Naive thymus-derived CD4-positive, alpha-beta T cell (primary cell): ENCODE results near the gene ADGRD1. TPM values are rescaled to one million over a fixed set of nuclear protein-coding genes. Genes with fewer than 3 reads are reported as not detected.

Source experiments
- ATAC-seq: fragments of 150-1000 bp; cut with Tn5 transposase; 2 replicates; pipeline ENCODE4 v1.10.0; 2021; ENCODE audit warnings: mild to moderate bottlenecking, moderate library complexity
- CTCF ChIA-PET: fragments of 350-600 bp; sonication (Branson Sonifier 250); formaldehyde crosslinking; loops from one replicate; lab custom pipeline; 2021; ENCODE audit warnings: antibody characterized with exemption; lab: Charles Lee
- POLR2A ChIA-PET: fragments of 350-600 bp; sonication (Branson Sonifier 250); formaldehyde crosslinking; loops from one replicate; lab custom pipeline; 2021; ENCODE audit warnings: antibody characterized with exemption, inconsistent platforms; lab: Charles Lee
- DNase-seq, 9 donors: peaks; one replicate each; pipeline versions ENCODE4 v3.0.0 to v3.0.0-alpha.2; 2020 to 2022; ENCODE audit warnings: mixed read lengths in 1 of 9
- H3K27ac ChIP-seq: one replicate; pipeline ENCODE4 v1.7.0; 2013; ENCODE audit warnings: mild to moderate bottlenecking, low read depth, low read length, moderate library complexity
- H3K27me3 ChIP-seq, 2 donors: one replicate each; pipeline ENCODE4 v1.7.0; 2013; ENCODE audit warnings: low read length in 2 of 2, mild to moderate bottlenecking in 2 of 2, moderate library complexity in 2 of 2; ENCODE audit not compliant: control insufficient read depth in 2 of 2, insufficient read depth in 2 of 2
- H3K36me3 ChIP-seq, 3 experiments: 1 replicate in 2 of 3; 2 replicates in 1 of 3; pipeline ENCODE4 v1.7.0; 2013; ENCODE audit warnings: low read length in 3 of 3, mild to moderate bottlenecking in 3 of 3, moderate library complexity in 1 of 3; ENCODE audit not compliant: insufficient read depth in 3 of 3, control insufficient read depth in 2 of 3
- H3K4me1 ChIP-seq, 2 donors: one replicate each; pipeline ENCODE4 v1.7.0; 2013; ENCODE audit warnings: low read length in 2 of 2, mild to moderate bottlenecking in 2 of 2, moderate library complexity in 1 of 2; ENCODE audit not compliant: control insufficient read depth in 2 of 2, insufficient read depth in 2 of 2
- H3K4me3 ChIP-seq: 2 replicates; pipeline ENCODE4 v1.7.0; 2013; ENCODE audit warnings: mild to moderate bottlenecking, low read length
- H3K9me3 ChIP-seq, 3 experiments: 1 replicate in 2 of 3; 2 replicates in 1 of 3; pipeline ENCODE4 v1.7.0; 2013; ENCODE audit warnings: low read length in 3 of 3; ENCODE audit not compliant: control insufficient read depth in 2 of 3
- H3K27ac Mint-ChIP-seq, 9 donors: one replicate each; pipeline ENCODE4 v1.8.0; 2020 to 2022; ENCODE audit warnings: mixed read lengths in 9 of 9, mild to moderate bottlenecking in 8 of 9, moderate library complexity in 5 of 9, inconsistent platforms in 2 of 9
- H3K27me3 Mint-ChIP-seq, 5 donors: one replicate each; pipeline ENCODE4 v1.8.0; 2021 to 2022; ENCODE audit warnings: mixed read lengths in 5 of 5, mild to moderate bottlenecking in 1 of 5
- H3K36me3 Mint-ChIP-seq, 5 donors: one replicate each; pipeline ENCODE4 v1.8.0; 2020 to 2022; ENCODE audit warnings: mixed read lengths in 5 of 5, mild to moderate bottlenecking in 3 of 5, inconsistent platforms in 1 of 5
- H3K4me1 Mint-ChIP-seq, 7 donors: one replicate each; pipeline ENCODE4 v1.8.0; 2020 to 2022; ENCODE audit warnings: mixed read lengths in 7 of 7, mild to moderate bottlenecking in 3 of 7, inconsistent platforms in 1 of 7
- H3K4me3 Mint-ChIP-seq, 10 donors: one replicate each; pipeline ENCODE4 v1.8.0; 2020 to 2022; ENCODE audit warnings: mild to moderate bottlenecking in 10 of 10, mixed read lengths in 10 of 10, moderate library complexity in 6 of 10, inconsistent platforms in 2 of 10
- H3K9me3 Mint-ChIP-seq, 11 donors: one replicate each; pipeline ENCODE4 v1.8.0; 2020 to 2022; ENCODE audit warnings: mixed read lengths in 11 of 11, mild to moderate bottlenecking in 4 of 11, inconsistent platforms in 1 of 11, moderate library complexity in 1 of 11
- intact Hi-C, 2 donors: fragments of 100-400 bp; cut with micrococcal nuclease; formaldehyde crosslinking; loops; one replicate each; pipeline ENCODE4 v1.15.1; 2023
- polyA plus RNA-seq, 2 donors: library from polyadenylated mRNA; unstranded; fragments of 300-500 nt; fragmentation: Illumina TruSeq; gene quantifications; one replicate each; pipeline ENCODE4 v1.2.3, GENCODE V29; 2021
- total RNA-seq, 6 experiments: library from RNA in 5 of 6; stranded (reverse) in 5 of 6; gene quantifications; 1 replicate in 5 of 6; 2 replicates in 1 of 6; pipeline ENCODE4 v1.2.3 and lab custom pipeline; 2021 to 2026

ADGRD1 gene
- total and polyA plus RNA-seq, 7 experiments from 2014 or later = 0.41 to 11.9 (median 1.6) TPM; not detected in 4

DNA sequence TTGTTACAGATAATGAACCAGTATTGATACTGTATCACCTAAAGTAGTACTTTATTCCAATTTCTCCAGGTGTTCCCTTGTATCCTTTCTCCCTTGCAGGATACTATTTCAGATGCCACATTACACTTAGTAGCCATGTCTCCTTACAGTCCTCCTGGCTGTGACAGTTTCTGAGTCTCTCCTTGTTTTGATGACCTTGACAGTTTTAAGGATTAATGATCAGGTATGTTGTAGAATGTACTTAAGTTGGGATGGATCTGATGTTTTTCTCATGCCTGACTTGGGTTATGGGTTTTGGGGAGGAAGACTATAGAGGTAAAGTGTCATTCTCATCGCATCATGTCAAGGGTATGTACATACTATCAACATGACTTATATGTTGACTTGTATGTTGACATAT, 193.6 kb downstream of the ADGRD1 start:
- Histone ChIP-seq H3K27me3 (no peaks in the 10 kb centered on the region), H3K27ac (no peak overlapping the region), H3K4me1 (no peaks in the 10 kb centered on the region), H3K9me3 (no peaks in the 10 kb centered on the region), H3K36me3 (no peaks in the 10 kb centered on the region), H3K4me3 (no peak overlapping the region)
- Mint-ChIP-seq H3K27ac (no peak overlapping the region), H3K4me3 (no peak overlapping the region), H3K27me3 (peaks cover 8 to 33% (median 15%) of the 10 kb centered on the region in 5 donors), H3K36me3 (peaks cover 0 to 9% (median 4%) of the 10 kb centered on the region in 5 donors), H3K9me3 (peaks cover 0 to 9% (median 6%) of the 10 kb centered on the region in 11 donors), H3K4me1 (peaks cover 0 to 5% (median 0%) of the 10 kb centered on the region in 7 donors)
- DNase-seq (no peak), ATAC-seq (no peak)
- ChIA-PET CTCF (no interaction called here), POLR2A (no interaction called here)
- intact Hi-C loops = no loop called here

DNA sequence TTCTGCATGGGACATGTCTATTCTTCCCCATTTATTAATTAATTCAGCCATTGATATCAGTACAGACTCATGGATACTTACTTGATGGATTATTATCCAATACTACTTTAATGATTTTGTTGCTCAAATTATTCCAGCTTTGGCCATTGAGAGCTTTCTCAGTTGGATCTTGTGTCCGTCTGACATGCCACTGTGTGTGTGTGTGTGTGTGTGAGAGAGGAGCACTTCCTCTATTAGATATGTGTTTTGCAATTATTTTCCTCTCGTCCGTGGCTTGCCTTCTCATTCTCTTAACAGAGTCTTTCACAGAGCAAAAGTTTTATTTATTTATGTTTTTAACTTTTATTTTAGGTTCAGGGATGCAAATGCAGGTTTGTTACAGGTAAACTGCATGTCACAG, 194.2 kb downstream of the ADGRD1 start:
- ChIA-PET POLR2A (no interaction called here), CTCF (no interaction called here)
- intact Hi-C loops = no loop called here
- Histone ChIP-seq H3K36me3 (no peaks in the 10 kb centered on the region), H3K4me1 (no peaks in the 10 kb centered on the region), H3K27ac (no peak overlapping the region), H3K9me3 (no peaks in the 10 kb centered on the region), H3K27me3 (no peaks in the 10 kb centered on the region), H3K4me3 (no peak overlapping the region)
- Mint-ChIP-seq H3K4me3 (no peak overlapping the region), H3K9me3 (peaks cover 0 to 9% (median 6%) of the 10 kb centered on the region in 11 donors), H3K4me1 (peaks cover 0 to 5% (median 0%) of the 10 kb centered on the region in 7 donors), H3K27ac (no peak overlapping the region), H3K36me3 (peaks cover 0 to 9% (median 4%) of the 10 kb centered on the region in 5 donors), H3K27me3 (peaks cover 11 to 37% (median 15%) of the 10 kb centered on the region in 5 donors)
- ATAC-seq = peak; percentile 66
- DNase-seq = no peak

DNA sequence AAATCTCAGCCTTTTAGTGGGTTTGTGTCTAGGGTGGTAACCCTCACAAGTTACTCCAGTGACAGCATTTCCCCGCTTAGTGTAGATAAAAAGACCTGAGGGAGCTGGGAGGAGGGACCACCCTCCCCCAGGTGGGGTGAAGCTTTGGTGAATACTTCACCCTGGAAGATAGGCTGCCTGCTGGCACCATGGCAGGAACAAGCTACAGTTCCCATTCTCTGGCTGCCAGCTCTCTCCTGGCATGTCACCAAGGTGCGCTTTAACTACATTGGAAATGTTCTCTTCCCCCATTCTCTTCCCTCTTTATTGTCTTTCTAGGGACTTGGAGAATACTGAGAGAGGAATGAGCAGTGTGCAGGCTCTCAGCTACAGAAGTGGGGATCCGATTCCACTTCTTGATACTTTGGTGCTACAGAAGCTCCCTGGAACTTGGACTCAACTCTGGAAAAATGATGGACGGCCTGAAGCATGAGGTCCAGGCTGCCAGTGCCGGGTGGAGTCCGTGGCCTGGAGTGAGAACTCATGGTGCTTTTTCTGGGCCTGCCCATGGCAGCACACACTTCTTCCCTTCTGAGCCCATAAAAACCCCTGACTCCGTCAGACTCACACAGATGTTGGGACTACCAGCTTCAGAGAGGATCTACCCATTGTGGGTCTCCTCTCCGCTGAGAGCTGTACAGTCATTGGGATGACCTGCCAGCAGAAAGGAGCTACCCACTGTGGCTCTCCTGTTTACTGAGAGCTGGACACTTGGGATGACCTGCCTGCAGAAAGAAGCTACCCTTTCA, 198.0 kb downstream of the ADGRD1 start:
- Histone ChIP-seq H3K4me1 (no peaks in the 10 kb centered on the region), H3K27ac (no peak overlapping the region), H3K36me3 (no peaks in the 10 kb centered on the region), H3K4me3 (no peak overlapping the region), H3K9me3 (no peaks in the 10 kb centered on the region), H3K27me3 (no peaks in the 10 kb centered on the region)
- Mint-ChIP-seq H3K4me1 (no peaks in the 10 kb centered on the region), H3K27ac (no peak overlapping the region), H3K36me3 (peaks cover 0 to 9% (median 4%) of the 10 kb centered on the region in 5 donors), H3K9me3 (peaks cover 0 to 9% (median 6%) of the 10 kb centered on the region in 11 donors), H3K27me3 (peaks cover 6 to 59% (median 19%) of the 10 kb centered on the region in 5 donors), H3K4me3 (no peak overlapping the region)
- no peak for DNase-seq
- no peak for ATAC-seq
- ChIA-PET CTCF (interaction anchor here (1.0 kb wide), 1 partner anchor 19 kb away, joined by 6 read pairs; no protein-coding TSS in a partner anchor), POLR2A (no interaction called here)
- intact Hi-C loops = no loop called here

DNA sequence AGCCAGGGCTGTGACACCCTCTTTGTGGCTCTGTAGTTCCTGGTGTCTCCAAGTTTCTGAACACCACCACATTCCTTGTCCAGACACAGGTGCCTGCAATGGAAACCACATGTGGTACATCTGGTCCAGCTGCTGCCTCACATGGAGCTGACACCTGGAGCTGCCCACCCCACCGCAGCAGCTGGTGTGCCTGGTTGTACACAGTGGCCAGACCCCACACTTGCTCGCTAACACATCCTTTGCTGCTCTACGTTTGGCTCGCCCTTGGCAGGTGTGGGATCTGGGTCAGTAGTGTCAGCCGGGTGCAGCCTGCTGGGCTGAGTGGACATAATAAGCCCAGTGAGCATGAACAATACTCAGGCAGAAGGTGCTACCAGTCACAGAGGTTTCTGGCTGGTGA, 198.9 kb downstream of the ADGRD1 start:
- no peaks in the 10 kb centered on the region for H3K4me1 Mint-ChIP-seq
- DNase-seq (no peak), ATAC-seq (no peak)
- H3K9me3 ChIP-seq = no peaks in the 10 kb centered on the region
- H3K36me3 Mint-ChIP-seq = peaks cover 0 to 9% (median 4%) of the 10 kb centered on the region in 5 donors
- no peak overlapping the region for H3K27ac Mint-ChIP-seq
- intact Hi-C loops = no loop called here
- no peak overlapping the region for H3K27ac ChIP-seq
- H3K27me3 ChIP-seq = no peaks in the 10 kb centered on the region
- peaks cover 0 to 9% (median 6%) of the 10 kb centered on the region in 11 donors for H3K9me3 Mint-ChIP-seq
- H3K27me3 Mint-ChIP-seq = peaks cover 3 to 58% (median 15%) of the 10 kb centered on the region in 5 donors
- CTCF ChIA-PET = no interaction called here
- no peak overlapping the region for H3K4me3 ChIP-seq
- H3K4me3 Mint-ChIP-seq = no peak overlapping the region
- POLR2A ChIA-PET = no interaction called here
- no peaks in the 10 kb centered on the region for H3K36me3 ChIP-seq
- no peaks in the 10 kb centered on the region for H3K4me1 ChIP-seq

DNA sequence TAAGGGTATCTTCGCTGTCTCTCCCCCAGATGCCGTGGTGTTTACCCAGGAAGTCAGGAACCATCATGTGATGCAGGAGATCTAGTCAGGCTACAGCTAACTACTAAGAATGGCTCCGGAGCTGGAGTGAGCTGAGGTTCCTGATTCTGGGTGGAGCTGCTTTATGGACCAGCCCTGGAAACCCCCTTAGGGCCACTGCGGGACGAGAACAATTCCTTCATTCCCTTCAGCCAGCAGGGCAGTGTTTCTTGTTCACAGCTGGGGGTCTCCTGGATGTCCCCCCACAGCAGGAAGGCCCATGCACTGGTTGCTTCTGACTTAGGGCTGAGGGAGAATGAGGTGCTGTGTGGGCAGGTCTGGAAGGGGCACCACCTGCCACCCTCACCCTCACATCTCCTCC, 199.3 kb downstream of the ADGRD1 start:
- no peak overlapping the region for H3K27ac ChIP-seq
- H3K27ac Mint-ChIP-seq = no peak overlapping the region
- intact Hi-C loops = no loop called here
- ATAC-seq (no peak), DNase-seq (no peak)
- H3K4me1 Mint-ChIP-seq = no peaks in the 10 kb centered on the region
- ChIA-PET POLR2A (no interaction called here), CTCF (no interaction called here)
- peaks cover 0 to 54% (median 15%) of the 10 kb centered on the region in 5 donors for H3K27me3 Mint-ChIP-seq
- H3K4me3 ChIP-seq = no peak overlapping the region
- H3K36me3 ChIP-seq = no peaks in the 10 kb centered on the region
- no peaks in the 10 kb centered on the region for H3K4me1 ChIP-seq
- H3K9me3 Mint-ChIP-seq = peaks cover 0 to 9% (median 6%) of the 10 kb centered on the region in 11 donors
- H3K4me3 Mint-ChIP-seq = no peak overlapping the region
- H3K9me3 ChIP-seq = no peaks in the 10 kb centered on the region
- no peaks in the 10 kb centered on the region for H3K27me3 ChIP-seq
- peaks cover 0 to 9% (median 4%) of the 10 kb centered on the region in 5 donors for H3K36me3 Mint-ChIP-seq

DNA sequence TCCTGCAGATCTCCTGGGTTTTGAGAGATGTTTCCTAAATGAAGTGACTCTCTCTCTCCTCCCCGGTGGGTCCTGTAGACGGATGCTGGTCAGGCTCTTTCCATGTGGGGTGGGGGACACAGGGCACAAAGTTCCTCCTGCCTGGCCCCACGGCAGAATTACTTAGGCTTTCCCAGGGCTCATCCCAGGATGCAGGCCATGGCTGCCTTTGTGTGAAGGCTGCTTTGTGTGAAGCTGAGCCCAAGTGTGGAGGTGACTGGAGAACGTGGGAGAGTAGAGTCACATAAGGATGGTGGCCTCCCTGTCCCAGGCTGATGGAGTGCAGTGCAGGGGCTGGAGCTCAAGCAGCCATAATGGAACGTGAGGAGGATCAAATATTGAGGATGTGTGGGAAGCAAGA, 200.2 kb downstream of the ADGRD1 start:
- no peak overlapping the region for H3K4me3 Mint-ChIP-seq
- H3K9me3 Mint-ChIP-seq = peaks cover 0 to 9% (median 5%) of the 10 kb centered on the region in 11 donors
- peaks cover 0 to 9% (median 4%) of the 10 kb centered on the region in 5 donors for H3K36me3 Mint-ChIP-seq
- no peaks in the 10 kb centered on the region for H3K4me1 ChIP-seq
- H3K27me3 Mint-ChIP-seq = peaks cover 0 to 48% (median 11%) of the 10 kb centered on the region in 5 donors
- no peak overlapping the region for H3K27ac ChIP-seq
- DNase-seq (peak in 1 of 9 donors; percentile 6), ATAC-seq (no peak)
- intact Hi-C loops = no loop called here
- no peaks in the 10 kb centered on the region for H3K4me1 Mint-ChIP-seq
- H3K27ac Mint-ChIP-seq = no peak overlapping the region
- CTCF ChIA-PET = no interaction called here
- POLR2A ChIA-PET = no interaction called here
- no peaks in the 10 kb centered on the region for H3K27me3 ChIP-seq
- no peaks in the 10 kb centered on the region for H3K9me3 ChIP-seq
- no peak overlapping the region for H3K4me3 ChIP-seq
- no peaks in the 10 kb centered on the region for H3K36me3 ChIP-seq
